HG03354 (cell line): ENCODE results near the gene NOL8.

ENCODE experiments used
- ATAC-seq: cut with Tn5 transposase; IDR thresholded peaks from one replicate; pipeline ENCODE4 v1.9.1; 2021; ENCODE audit warnings: mild to moderate bottlenecking; ENCODE audit not compliant: unreplicated experiment, poor library complexity, severe bottlenecking

Gene NOL8

DNA sequence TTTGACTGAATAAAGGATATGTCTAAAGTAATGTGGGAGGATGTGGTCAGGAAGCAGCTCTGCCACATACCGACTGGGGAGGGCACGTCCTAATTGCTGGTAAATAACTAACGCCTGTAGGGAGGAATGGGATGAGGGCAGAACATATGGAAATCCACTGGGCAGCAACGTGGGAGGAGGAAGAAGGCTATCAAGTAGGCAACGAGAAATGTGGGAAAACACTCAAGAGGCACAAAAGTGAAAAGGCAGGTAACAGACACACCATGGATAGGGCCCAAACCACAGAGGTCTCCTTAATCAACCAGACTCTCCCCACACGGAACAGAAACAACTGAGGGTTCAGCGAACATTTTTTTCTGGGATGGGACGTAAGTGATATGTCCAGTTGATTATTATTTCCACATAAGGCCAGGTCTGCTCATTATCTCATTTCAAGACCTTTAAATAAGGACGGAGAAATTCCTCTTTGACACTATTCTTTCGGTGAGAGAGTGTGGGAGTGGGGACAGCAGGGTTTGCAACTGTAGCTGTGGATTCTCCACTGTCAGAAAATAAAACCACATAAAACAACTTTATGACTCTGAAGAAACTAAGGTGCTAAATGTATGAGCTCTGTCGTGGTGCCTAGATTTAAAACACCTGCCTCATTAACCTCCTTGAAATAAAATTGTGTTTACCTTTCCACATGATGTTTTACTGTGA is 48.7 kb downstream of the NOL8 start:
- ATAC-seq: no peak

DNA sequence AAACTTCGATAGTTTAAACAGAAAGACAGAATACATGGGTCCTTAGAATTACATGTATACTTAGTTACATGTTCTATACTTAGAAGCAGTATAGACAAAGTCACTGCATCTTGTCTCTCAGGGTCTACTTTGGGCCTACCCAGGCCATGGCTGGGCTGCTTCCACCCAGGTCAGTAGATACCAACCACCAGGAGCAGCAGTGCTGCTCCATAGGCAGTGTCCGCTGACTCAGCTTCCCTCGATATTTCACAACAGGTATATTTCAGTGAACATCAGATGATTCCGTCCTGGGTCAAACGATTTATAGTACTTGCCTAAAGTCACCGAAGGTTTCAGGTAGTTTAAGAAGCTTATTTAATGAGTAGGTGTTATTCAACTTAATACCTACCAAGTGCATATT is 49.6 kb downstream of the NOL8 start:
- no peak for ATAC-seq

DNA sequence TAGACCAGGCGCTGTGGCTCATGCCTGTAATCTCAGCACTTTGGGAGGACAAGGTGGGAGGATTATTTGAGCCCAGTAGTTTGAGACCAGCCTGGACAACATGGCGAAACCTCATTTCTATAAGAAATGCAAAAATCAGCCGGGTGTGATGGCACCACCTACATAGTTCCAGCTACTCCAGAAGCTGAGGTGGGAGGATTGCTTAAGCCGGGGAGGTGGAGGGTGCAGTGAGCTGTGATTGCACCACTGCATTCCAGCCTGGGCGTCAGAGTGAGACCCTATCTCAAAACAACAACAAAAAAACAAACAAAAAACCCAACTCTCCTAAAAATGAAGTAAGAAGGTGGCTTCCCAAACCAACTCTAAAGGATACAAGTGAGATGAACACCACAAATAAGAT is 54.6 kb downstream of the NOL8 start:
- ATAC-seq: no peak

DNA sequence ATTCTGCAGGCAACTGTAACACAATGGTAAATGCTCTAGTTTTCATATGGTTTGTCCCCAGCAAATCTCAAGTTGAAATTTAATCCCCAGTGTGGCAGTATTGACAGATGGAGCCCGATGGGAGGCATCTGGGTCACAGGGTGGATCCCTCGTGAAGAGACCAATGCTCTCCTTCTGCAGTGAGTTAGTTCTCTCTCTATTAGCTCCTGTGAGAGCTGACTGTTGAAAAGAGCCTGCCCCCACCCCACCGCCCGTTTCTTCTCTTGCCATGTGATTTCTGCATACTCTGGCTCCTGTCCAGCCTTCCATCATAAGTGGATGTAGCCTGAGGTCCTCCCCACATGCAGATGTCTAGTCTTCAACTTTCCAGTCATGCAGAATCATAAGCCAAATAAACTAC is 58.7 kb downstream of the NOL8 start:
- ATAC-seq: no peak

DNA sequence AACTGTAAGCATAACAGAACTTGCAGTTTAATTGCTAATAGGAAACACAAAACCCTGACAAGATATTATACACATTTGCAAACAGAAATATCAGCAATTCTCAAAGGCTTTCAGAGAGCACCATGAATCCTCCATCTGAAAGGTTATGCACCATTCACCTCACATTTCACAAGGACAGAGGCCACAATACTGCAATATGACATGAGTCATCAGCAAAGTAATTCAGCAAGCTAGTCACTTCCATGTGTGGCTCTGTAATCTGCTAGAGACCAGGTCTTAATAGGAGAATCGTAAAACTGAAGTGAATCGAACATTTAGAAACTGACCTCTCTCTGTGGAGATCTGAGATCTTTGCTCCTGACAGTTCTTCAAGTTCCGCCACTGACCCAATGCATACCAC is 60.0 kb downstream of the NOL8 start:
- ATAC-seq: no peak

DNA sequence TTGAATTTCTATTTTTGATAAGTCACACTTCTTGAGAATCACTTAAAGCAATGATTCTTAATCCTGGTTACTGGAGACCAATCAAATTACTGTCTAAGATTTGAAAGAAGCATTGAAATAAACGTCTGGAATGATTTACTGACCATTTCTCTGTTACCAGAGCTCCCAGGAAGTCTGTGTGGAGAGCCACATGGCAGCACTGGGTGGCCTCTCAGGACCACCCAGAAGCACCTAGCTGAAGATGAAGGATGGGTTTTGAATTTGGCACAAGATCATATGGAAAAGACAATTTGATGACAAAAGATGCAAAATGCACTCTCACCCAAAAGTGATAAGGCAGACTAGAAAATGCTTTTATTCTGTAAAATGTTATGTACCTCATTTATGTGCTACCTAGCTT is 62.0 kb downstream of the NOL8 start:
- ATAC-seq: no peak

DNA sequence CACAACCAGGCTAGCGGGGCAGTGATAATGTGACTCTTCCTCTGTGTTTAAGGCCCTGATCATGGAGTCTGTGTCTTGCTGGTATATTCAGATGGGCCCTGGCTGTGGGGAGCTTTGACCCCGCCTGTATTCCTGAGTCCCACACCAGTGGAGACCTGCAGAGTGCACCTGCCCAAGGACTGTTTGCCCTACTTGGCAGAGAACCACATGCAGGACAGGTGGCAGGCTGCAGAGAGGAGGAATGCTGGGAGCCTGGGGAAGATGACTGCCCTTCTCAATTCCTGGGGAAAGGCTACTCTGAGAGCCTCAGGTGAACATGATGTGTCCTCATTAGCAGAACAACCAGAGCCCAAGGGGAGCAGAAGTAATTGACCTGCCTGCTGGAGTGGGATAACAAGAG is 67.8 kb downstream of the NOL8 start:
- ATAC-seq: no peak

DNA sequence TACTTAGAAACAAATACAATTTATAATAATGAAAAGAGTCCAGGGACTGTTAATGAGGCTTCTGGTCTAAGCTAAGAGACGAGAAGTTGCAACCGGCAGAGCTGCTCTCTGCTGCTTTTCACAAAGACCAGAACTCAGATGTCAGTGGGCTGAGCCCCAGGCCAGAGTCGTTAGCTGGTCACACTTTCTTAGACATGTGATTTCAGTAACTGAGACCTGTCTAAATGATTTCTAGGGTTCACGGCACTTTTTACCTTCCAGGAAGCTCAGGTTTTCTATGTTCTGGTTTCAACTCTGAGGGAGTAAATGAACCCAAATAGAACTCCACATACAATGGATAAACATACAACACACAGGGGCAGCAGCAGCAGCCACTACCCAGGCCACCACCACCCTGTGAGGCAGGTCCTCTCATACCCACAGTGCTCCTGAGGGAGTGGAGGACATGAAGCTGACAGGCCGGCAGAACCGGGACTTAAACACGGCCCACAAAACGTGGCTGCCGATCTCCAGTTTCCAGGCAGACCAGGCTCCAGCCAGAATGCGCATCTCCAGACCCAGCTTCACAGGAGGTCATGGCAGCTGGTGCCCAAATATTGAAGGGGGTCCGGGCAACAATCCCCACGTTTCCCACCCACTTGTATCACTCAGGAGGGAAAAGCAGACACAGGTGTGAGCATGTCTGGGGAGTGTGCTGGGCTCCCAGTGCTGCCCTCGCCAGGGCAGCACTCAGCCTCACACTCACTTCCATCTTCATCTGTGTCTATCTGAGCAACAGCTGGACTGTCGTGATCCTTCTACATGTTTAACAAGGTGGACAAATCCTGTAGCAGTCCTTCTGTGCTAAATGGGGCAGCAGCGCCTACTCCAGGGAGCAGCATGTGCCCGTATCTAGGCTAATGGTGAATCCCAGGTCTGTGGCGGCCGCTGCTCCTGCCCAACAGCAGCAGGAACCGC is 70.5 kb downstream of the NOL8 start:
- ATAC-seq: no peak

DNA sequence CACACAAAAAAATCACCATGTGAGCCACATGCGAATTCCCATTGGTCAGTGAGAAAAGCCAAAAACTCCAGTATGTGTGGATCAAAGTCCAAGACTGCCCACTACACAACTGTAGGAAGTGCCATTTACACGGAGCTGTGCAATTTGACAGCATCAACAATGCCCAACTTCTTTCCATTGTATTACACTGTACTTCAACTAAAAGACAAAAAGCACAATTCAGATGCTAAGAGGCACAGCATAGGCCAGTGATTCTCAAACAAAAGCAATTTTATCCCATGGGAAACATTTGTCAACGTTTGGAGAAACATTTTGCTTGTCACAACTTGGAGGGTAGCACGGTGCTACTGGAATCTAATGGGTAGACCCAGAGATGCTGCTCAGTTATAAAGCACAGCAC is 71.5 kb downstream of the NOL8 start:
- ATAC-seq: no peak

DNA sequence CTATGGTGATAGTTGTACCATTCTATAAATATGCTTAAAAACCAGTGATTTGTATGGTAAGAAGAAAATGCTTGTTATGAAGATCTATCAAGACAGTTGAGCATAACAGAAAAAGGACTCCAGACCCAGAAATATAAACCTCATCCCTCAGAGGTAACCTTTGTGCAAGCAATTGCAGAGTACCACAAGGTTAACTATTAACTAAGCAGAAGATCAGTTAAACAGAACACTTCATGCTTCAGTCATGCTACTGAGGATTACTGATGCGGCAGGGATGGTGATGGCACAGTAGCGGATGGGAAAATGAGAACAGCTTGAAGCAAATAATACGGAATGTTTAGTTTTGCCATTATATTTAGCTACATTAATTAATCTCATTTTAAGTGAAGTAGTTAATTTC is 77.2 kb downstream of the NOL8 start:
- ATAC-seq: no peak
